ENCODE measurements around the gene BAZ1A.

Gene BAZ1A

GRCh38 chr14:34875031-34875922 is at the start of gene BAZ1A:
TSS of gene BAZ1A (minus strand) at chr14:34875360. CDS start at chr14:34874604, 756 bp downstream.
- DNase-seq, result peak; percentile 96

GRCh38 chr14:34920339-34920738 is 45.2 kb upstream of the BAZ1A start:
- DNase-seq, result no peak

GRCh38 chr14:34913619-34914018 is 38.5 kb upstream of the BAZ1A start:
- peak; percentile 18 for DNase-seq

- no peak for DNase-seq
These were observed 37.8 kb upstream of the BAZ1A start for GRCh38 chr14:34912966-34913365.

GRCh38 chr14:34912182-34912581 is 37.0 kb upstream of the BAZ1A start:
- peak; percentile 47 for DNase-seq

GRCh38 chr14:34911209-34912150 is 36.3 kb upstream of the BAZ1A start:
- peak; percentile 10 for DNase-seq

- DNase-seq, result no peak
These were observed 31.1 kb upstream of the BAZ1A start for GRCh38 chr14:34906287-34906686.

- DNase-seq, result no peak
These were observed 20.1 kb upstream of the BAZ1A start for GRCh38 chr14:34895277-34895676.

GRCh38 chr14:34890937-34891336 is 15.8 kb upstream of the BAZ1A start:
- no peak for DNase-seq

- DNase-seq, result no peak
These were observed 13.0 kb upstream of the BAZ1A start for GRCh38 chr14:34888186-34888585.

- DNase-seq, result peak; percentile 38
These were observed 8.8 kb upstream of the BAZ1A start for GRCh38 chr14:34883954-34884353.

GRCh38 chr14:34874386-34875030 is 652 bp downstream of the BAZ1A start:
- peak; percentile 73 for DNase-seq

GRCh38 chr14:34873589-34874385 is 1.4 kb downstream of the BAZ1A start:
- DNase-seq, result peak; percentile 98

GRCh38 chr14:34872822-34873588 is 2.2 kb downstream of the BAZ1A start:
- peak; percentile 49 for DNase-seq

GRCh38 chr14:34867199-34867598 is 8.0 kb downstream of the BAZ1A start:
- no peak for DNase-seq

GRCh38 chr14:34865889-34866574 is 9.1 kb downstream of the BAZ1A start:
- no peak for DNase-seq

GRCh38 chr14:34863844-34864243 is 11.3 kb downstream of the BAZ1A start:
- no peak for DNase-seq

GRCh38 chr14:34858765-34859164 is 16.4 kb downstream of the BAZ1A start:
- no peak for DNase-seq

- peak; percentile 54 for DNase-seq
These were observed 17.3 kb downstream of the BAZ1A start for GRCh38 chr14:34857689-34858449.

GRCh38 chr14:34853041-34853440 is 22.1 kb downstream of the BAZ1A start:
- no peak for DNase-seq
